SH-SY5Y (cell line): ENCODE data around the gene RASGEF1B.

Experiments
- GATA2 ChIP-seq: IDR thresholded peaks from 2 replicates; pipeline ENCODE4 v1.6.1; 2011; ENCODE audit warnings: mild to moderate bottlenecking, low read depth, low read length
- GATA3 ChIP-seq: IDR thresholded peaks from 2 replicates; pipeline ENCODE4 v1.6.1; 2011; ENCODE audit warnings: low read depth, mild to moderate bottlenecking, low read length, moderate library complexity

DNA sequence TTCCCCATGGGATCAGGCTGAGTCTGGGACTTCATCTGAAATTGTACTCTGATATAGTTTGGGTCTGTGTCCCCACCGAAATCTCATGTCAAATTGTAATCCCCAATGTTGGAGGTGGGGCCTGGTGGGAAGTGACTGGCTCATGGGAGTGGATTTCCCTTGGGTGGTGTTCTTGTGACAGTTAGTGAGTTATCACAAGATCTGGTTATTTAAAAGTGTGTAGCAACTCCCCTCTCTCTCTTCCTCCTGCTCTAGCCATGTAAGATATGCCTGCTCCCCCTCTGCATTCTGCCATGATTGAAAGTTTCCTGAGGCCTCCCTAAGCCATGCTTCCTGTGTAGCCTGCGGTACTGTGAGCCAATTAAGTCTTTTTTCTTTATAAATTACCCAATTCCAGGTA, 61.0 kb downstream of the RASGEF1B start:
- TF ChIP-seq GATA2 (no peak), GATA3 (no peak)
